Stimulated activated CD4-positive, alpha-beta T cell treated with anti-CD3 and anti-CD28 coated beads, Interleukin-15, amount 100 ng/mL, for 48 hours (primary cell): ENCODE data around the gene LIN54.

ENCODE experiments used
- DNase-seq, 2 donors: peaks; one replicate each; pipeline ENCODE4 v3.0.0-alpha.2; 2020; ENCODE audit warnings: low read depth in 2 of 2

The LIN54 gene

GRCh38 chr4:82891707-82892466 is 118.7 kb downstream of the LIN54 start:
- DNase-seq, result no peak

GRCh38 chr4:82890901-82891706 is 119.5 kb downstream of the LIN54 start, which contains the start of gene SEC31A:
Gene SEC31A, minus strand, starts transcription at chr4:82891153. Its CDS starts 9,217 bp downstream, at chr4:82881936.
- DNase-seq, result peak; percentile 93 to 98

GRCh38 chr4:82890528-82890900 is 120.1 kb downstream of the LIN54 start:
- DNase-seq, result no peak

DNA sequence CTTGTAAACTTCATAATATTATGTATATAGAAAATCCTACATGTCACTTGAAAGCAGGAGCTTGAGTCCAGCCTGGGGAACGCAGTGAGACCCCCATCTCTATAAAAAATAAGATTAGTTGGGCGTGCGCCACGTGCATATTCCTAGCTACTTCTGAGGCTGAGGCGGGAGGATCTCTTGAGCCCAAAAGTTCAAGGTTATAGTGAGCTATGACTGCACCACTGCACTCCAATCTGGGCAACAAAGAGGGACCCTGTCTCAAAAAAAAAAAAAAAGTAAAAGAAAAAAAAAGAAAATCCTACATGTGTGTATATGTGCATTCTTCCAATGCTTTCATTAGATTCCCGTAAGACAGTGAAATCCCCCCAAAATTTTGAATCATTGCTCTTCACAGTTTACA is 121.3 kb downstream of the LIN54 start:
- DNase-seq, result no peak

- DNase-seq, result no peak
Observed at GRCh38 chr4:82886147-82886942, 124.3 kb downstream of the LIN54 start.

DNA sequence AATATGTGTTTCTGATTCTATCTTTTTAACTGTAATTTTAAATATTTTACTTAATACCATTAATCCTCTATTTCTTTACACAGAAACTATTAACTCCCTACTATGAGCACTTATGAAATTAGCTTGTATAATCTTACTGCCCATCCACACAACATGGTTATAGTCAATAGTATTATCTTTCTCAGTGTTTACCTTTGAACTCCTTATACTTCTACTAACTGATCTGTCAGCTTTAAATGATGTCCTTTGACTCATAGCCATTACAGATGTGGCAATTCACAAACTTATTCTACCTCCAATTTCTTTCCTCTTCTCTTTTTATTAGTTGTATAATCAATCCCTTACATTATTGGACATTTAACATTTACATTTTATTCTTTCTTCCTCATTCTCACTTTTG is 125.2 kb downstream of the LIN54 start:
- DNase-seq, result no peak
